GM19395 (cell line): ENCODE results near the gene IKZF2.
A peak's percentile ranks its signal among the peaks of the same experiment; 100 is the strongest.
"Not testable (repeated sequence)": the region's sequence is repeated elsewhere in the genome, so short reads cannot be mapped to it uniquely, and the experiment has no call there.

ENCODE experiments used
- ATAC-seq: cut with Tn5 transposase; IDR thresholded peaks from one replicate; pipeline ENCODE4 v1.9.1; 2021; ENCODE audit warnings: mild to moderate bottlenecking, moderate library complexity; ENCODE audit not compliant: unreplicated experiment

Gene IKZF2

DNA sequence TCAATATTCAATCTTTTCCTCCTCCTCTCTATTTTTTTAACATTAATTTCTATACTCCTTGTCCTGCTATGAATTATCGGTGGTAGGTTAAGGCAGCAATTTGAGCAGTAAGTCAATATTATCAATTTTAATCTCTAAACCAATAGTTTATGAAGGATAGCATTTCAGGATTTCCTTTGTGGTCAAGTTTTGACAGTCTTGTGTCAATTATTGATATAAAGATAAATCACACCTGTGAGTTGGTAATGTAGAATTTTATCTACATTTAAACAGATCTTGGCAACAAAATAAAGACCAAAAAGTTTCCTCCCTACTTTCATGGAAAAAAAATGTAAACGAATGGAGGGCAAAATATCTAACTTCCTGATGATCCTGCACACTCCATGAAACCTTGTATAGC lies 87.3 kb downstream of the IKZF2 start:
- no peak for ATAC-seq

DNA sequence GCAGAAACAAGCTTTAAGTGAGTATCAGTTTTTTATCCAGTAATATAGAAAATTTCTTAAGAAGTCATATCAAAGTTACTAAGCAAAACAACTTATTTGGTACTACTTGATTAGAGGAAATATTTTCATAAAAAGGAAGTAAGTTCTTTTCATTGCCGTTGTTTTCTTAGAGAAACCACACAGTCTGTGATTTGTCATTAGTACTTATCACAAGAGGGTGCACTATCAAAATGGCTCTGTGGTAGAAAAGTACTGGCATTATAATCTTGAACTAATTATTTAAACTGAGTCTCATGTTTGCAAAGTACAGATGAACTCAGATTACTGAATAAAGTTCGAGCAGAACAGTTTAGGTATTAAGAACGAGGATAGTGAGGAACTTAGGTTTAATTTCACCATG lies 93.4 kb downstream of the IKZF2 start:
- ATAC-seq: no peak

- ATAC-seq: no peak
Measured at GRCh38 chr2:213046431-213046830, 105.0 kb downstream of the IKZF2 start.

- no peak for ATAC-seq
Measured at GRCh38 chr2:213043566-213043965, 107.8 kb downstream of the IKZF2 start.

GRCh38 chr2:213042262-213042661 lies 109.2 kb downstream of the IKZF2 start:
- no peak for ATAC-seq

GRCh38 chr2:213036836-213037235 lies 114.6 kb downstream of the IKZF2 start:
- no peak for ATAC-seq

DNA sequence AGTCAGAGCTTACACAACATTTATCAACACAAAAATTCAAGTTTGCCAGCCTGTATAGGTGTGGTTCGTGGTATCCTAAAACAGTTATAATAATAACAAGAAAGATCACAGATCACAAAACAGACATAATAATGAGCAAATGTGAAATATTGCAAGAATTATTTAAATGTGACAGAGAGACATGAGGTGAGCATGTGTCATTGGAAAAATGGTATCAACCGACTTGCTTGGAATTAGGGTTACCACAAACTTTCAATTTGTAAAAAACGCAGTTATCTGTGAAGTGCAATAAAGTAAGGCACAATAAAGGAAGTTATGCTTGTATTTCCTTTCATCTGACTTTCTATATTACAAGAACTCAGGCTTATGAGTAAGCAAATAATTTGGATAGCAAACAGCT lies 116.8 kb downstream of the IKZF2 start:
- ATAC-seq: no peak

DNA sequence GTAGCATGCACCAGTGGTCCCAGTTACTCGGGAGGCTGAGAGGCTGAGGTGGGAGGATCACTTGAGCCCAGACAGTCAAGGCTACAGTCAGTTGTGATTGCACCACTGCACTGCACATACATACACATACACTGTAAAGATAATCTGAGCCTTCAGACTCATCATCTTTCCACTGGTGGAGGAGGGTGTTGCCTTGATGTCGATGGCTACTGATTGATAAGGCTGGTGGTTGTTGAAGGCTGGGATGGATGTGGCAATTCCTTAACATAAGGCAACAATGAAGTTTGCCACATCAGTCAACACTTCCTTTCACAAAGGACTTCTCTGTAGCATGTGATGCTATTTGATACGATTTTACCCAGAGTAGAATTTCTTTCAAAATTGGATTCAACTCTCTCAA lies 118.8 kb downstream of the IKZF2 start:
- ATAC-seq: no peak

DNA sequence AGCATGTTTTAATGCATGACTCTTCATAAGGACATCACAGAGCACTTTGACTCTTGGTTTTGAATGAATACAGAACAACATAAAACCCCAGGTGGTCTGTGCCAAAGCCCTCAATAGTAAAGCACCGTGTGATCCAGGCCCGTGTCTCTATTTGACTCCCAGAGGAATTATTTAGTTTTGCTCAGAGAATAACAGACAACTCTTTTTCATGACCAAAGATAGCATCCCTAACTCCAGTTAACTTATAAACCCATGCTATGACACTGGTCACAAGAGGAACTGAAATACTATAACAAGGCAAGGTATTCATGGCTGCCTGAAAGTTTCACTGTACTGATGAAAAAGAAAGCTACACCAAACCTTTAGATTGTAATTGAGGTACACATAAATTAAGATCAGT lies 128.4 kb downstream of the IKZF2 start:
- ATAC-seq: peak; percentile 67

GRCh38 chr2:213021971-213022899 lies 129.2 kb downstream of the IKZF2 start:
- peak; percentile 89 for ATAC-seq

DNA sequence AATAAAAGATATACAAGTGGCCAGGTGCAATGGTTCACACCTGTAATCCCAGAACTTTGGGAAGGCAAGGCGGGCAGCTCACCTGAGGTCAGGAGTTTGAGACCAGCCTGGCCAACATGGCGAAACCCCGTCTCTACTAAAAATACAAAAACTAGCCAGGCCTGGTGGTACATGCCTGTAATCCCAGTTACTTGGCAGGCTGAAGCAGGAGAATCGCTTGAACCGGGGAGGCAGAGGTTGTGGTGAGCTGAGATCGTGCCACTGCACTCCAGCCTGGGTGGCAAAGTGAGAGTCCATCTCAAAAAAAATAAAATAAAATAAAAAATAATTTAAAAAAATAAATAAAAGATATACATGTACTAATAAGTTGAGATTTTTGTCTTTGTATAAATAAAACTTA lies 130.5 kb downstream of the IKZF2 start:
- ATAC-seq: not testable (repeated sequence)

- no peak for ATAC-seq
Measured at GRCh38 chr2:213020268-213020667, 131.1 kb downstream of the IKZF2 start.

- no peak for ATAC-seq
Measured at GRCh38 chr2:213019368-213019767, 132.0 kb downstream of the IKZF2 start.

- ATAC-seq: no peak
Measured at GRCh38 chr2:213018340-213018901, 133.0 kb downstream of the IKZF2 start.

GRCh38 chr2:213017404-213017803 lies 134.0 kb downstream of the IKZF2 start:
- no peak for ATAC-seq

- ATAC-seq: no peak
Measured at GRCh38 chr2:213016984-213017351, 134.4 kb downstream of the IKZF2 start.

GRCh38 chr2:213016166-213016983 lies 135.0 kb downstream of the IKZF2 start:
- peak; percentile 42 for ATAC-seq

DNA sequence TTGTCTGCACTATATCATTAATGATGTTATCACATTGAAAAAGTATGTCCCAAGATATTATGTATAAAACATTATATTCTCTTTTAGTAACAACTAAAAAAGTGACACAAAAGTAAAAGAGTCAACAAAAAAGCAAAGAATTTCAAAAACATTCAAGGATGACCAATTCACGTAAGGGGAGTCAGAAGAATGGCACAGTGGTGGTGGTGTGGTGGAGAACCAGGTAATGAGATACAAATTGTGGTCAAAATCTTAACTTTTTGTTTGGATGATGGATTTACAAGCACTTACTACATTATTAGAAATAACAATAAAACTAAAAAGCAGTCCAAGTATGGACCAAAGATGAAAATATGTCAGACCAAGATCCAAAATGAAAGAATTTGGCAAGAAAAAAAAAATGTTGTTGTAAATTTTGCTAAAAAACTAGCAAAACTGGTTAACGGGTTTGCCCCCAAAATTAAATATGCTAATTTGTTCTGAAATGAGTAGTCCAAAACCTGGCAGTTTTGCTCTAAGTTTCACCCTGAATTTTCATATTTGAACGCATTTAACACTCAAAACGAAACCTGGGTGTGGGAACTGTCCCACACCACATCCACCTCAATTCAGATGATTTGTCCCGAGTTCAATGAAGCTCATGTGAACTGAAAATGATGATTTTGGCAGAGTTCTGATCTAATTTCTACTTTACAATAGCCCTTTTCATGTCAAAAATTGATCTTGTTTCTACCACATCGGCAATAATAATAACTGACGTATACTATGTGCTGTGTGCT lies 135.8 kb downstream of the IKZF2 start:
- ATAC-seq: peak; percentile 92

GRCh38 chr2:213013979-213014378 lies 137.4 kb downstream of the IKZF2 start:
- ATAC-seq: no peak

GRCh38 chr2:213011505-213011904 lies 139.9 kb downstream of the IKZF2 start:
- ATAC-seq: no peak
